ENCODE data around the gene SETD6.
"Not testable (repeated sequence)": the region's sequence is repeated elsewhere in the genome, so short reads cannot be mapped to it uniquely, and the experiment has no call there.

The SETD6 gene

DNA sequence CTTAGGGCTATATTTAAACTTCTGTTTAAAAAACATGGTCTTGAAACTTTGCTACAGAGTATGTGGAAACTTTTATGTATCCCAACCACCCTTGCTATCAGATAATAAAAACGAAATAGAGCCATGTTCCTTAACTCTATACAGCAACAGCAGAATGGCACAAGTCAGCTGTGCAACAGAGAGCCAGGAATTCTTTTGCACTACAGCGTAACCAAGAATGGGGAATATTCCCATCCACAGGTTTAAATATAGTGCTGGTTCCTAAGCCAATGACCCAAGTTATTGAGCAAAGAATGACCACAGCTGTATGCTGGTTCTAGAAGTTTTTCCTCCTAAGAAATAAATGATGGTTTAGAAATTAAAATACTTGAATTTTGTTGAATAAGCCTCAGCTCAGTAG, 33.1 kb downstream of the SETD6 start:
- DNase-seq = no peak

DNA sequence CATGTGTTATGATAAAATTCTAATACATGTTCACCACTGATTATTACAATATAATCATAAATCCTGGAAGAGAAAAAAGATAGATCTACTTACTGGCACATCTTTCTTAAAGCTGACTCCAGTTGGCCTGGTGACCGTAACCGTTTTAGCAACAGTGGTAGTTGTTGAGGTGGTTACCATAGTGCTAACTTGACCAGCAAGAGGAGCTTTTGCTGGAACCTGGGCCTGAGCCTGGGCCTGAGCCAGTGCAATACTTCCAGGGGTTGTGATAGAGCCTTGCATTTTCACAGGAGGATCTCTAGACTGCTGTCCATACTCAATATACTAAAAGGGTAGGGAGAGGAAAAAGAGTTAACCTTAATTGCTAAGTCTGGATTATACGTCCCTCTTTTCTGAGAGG, 36.2 kb downstream of the SETD6 start:
- DNase-seq = no peak

DNA sequence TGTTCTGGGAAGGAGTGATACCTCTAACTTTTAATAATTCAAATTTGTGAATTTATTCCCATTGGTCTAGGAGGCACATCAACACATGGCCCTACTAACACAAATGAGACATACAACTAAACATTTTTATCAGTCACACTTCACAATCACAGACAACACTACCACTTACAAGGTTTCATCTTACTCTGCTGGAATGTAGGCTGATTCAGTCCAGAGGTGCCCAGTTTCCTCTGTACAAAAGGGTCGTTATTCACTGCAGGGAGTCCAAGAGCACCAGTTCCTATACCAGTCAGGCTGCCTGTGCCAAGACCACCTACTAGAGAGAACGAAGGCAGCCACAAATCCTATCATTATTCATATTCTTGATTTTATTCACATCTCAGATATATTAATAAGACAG, 41.4 kb downstream of the SETD6 start:
- no peak for DNase-seq

DNA sequence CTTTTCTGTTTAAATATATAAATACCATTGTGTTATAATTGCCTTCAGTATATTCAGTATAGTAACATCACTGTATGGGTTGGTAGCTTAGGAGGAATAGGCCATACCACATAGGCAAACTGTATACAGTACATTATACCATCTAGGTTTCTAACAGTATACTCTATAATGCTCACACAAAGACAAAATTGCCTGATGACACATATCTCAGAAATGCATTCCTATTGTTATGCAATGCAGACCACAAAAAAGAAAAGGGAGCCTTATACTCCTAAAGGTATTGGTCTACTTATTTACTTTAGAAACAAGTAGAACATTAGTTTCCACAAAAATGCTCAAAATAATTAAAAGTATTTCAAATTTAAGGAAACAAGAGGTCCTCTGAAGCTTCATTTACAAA, 47.9 kb downstream of the SETD6 start:
- no peak for DNase-seq

DNA sequence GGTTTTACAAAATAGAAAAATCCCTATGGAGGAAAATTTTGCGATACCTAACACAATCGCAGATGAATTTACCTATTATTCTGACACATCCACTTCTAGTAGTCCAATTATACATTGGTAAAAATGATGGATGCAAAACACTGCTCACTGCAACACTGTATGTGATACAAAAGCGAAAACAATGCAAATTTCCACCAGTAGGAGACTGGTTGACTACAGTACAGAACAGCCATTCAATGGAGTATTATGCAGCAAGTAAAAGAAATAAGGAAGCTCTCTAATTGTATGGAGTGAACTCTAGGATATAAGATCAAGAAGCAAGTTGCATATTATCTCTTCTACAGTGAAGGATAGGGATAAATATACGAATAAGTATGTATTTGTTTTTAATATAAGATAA, 48.5 kb downstream of the SETD6 start:
- peak; percentile 26 for DNase-seq

DNA sequence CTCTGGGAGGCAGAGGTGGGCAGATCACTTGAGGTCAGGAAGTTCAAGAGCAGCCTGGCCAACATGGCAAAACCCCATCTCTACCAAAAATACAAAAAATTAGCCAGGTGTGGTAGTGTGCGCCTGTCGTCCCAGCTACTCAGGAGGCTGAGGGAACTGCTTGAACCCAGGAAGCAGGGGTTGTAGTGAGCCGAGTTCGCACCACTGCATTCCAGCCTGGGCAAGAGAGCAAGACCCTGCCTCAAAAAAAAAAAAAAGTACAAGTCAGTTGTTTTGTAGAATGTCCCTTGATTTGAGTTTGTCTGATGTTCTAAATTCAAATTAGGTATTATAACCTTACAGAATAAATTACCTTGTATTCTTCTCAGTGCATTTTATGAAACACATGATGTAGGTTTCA, 50.4 kb downstream of the SETD6 start:
- DNase-seq = not testable (repeated sequence)

All from hematopoietic multipotent progenitor cell treated with erythropoietin and hydrocortisone succinate and interleukin-3 and kit ligand, for 6 days (in vitro differentiated cells).